ENCODE results near the gene THYN1. TPM values are rescaled to one million over a fixed set of nuclear protein-coding genes. Genes with fewer than 3 reads are reported as not detected.

Gene THYN1
- total RNA-seq, 1 experiment from 2014 or later: 26.0 TPM

GRCh38 chr11:134267461-134267860 is 14.3 kb upstream of the THYN1 start:
- Mint-ChIP-seq H3K27ac (ENCODE audit: unreplicated experiment) (no peak overlapping the region), H3K27me3 (ENCODE audit: unreplicated experiment) (peaks cover 28% of the 10 kb centered on the region), H3K4me3 (ENCODE audit: low read depth, unreplicated experiment) (no peak overlapping the region), H3K9me3 (ENCODE audit: low read depth, unreplicated experiment) (no peaks in the 10 kb centered on the region), H3K4me1 (ENCODE audit: low read depth, unreplicated experiment) (peaks cover 35% of the 10 kb centered on the region), H3K36me3 (ENCODE audit: insufficient read depth, unreplicated experiment) (no peaks in the 10 kb centered on the region)
- TF ChIP-seq CTCF (IDR thresholded peaks at IDR 0.05; ENCODE audit: unreplicated experiment): no peak
- no TSS peak for BruUV-seq (replicated peaks)
- intact Hi-C loops (cut with micrococcal nuclease; ENCODE audit: unreplicated experiment): loop anchor here (10.0 kb wide), 1 partner anchor 307 kb away; no protein-coding TSS in a partner anchor
- DNase-seq: no peak
- CTCF ChIA-PET: no interaction called here

GRCh38 chr11:134266841-134267251 is 13.7 kb upstream of the THYN1 start:
- BruUV-seq (replicated peaks): no TSS peak
- H3K27ac Mint-ChIP-seq (ENCODE audit: unreplicated experiment): no peak overlapping the region
- H3K4me3 Mint-ChIP-seq (ENCODE audit: low read depth, unreplicated experiment): no peak overlapping the region

DNA sequence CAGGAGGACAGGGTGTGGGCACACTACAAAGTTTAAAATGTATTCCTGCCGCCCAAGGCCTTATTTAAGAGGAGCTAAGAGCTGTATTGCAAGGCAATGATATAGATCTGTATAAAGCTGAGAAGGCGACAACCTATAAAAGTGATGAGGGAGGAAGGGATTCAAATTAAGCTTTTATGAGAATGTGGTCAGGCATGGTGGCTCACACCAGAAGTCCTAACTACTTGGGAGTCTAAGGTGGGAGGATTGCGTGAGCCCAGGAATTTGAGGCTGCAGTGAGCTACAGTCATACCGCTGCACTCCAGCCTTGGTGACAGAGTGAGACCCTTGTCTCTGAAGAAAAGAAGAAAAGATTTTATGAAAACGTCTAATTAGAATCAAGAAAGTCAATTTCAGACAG is 13.3 kb upstream of the THYN1 start:
- DNase-seq: no peak
- intact Hi-C loops (cut with micrococcal nuclease; ENCODE audit: unreplicated experiment): loop anchor here (10.0 kb wide), 1 partner anchor 308 kb away; no protein-coding TSS in a partner anchor
- no TSS peak for BruUV-seq (replicated peaks)
- no peaks in the 10 kb centered on the region for H3K36me3 Mint-ChIP-seq (ENCODE audit: insufficient read depth, unreplicated experiment)
- CTCF ChIA-PET: no interaction called here
- peaks cover 35% of the 10 kb centered on the region for H3K4me1 Mint-ChIP-seq (ENCODE audit: low read depth, unreplicated experiment)
- peaks cover 18% of the 10 kb centered on the region for H3K27me3 Mint-ChIP-seq (ENCODE audit: unreplicated experiment)
- no peaks in the 10 kb centered on the region for H3K9me3 Mint-ChIP-seq (ENCODE audit: low read depth, unreplicated experiment)
- TF ChIP-seq CTCF (IDR thresholded peaks at IDR 0.05; ENCODE audit: unreplicated experiment): no peak
- H3K27ac Mint-ChIP-seq (ENCODE audit: unreplicated experiment): no peak overlapping the region
- H3K4me3 Mint-ChIP-seq (ENCODE audit: low read depth, unreplicated experiment): no peak overlapping the region

More at GRCh38 chr11:134266841-134267251, 13.7 kb upstream of the THYN1 start:
- peaks cover 22% of the 10 kb centered on the region for H3K27me3 Mint-ChIP-seq (ENCODE audit: unreplicated experiment)
- CTCF ChIA-PET: no interaction called here
- no peaks in the 10 kb centered on the region for H3K9me3 Mint-ChIP-seq (ENCODE audit: low read depth, unreplicated experiment)
- intact Hi-C loops (cut with micrococcal nuclease; ENCODE audit: unreplicated experiment): loop anchor here (10.0 kb wide), 1 partner anchor 308 kb away; no protein-coding TSS in a partner anchor
- DNase-seq: no peak
- TF ChIP-seq CTCF (IDR thresholded peaks at IDR 0.05; ENCODE audit: unreplicated experiment): no peak
- H3K36me3 Mint-ChIP-seq (ENCODE audit: insufficient read depth, unreplicated experiment): no peaks in the 10 kb centered on the region
- H3K4me1 Mint-ChIP-seq (ENCODE audit: low read depth, unreplicated experiment): peaks cover 35% of the 10 kb centered on the region

GRCh38 chr11:134264966-134265764 is 12.0 kb upstream of the THYN1 start:
- no TSS peak for BruUV-seq (replicated peaks)
- Mint-ChIP-seq H3K9me3 (ENCODE audit: low read depth, unreplicated experiment) (no peaks in the 10 kb centered on the region), H3K4me1 (ENCODE audit: low read depth, unreplicated experiment) (peaks cover 29% of the 10 kb centered on the region), H3K27ac (ENCODE audit: unreplicated experiment) (no peak overlapping the region), H3K36me3 (ENCODE audit: insufficient read depth, unreplicated experiment) (no peaks in the 10 kb centered on the region), H3K27me3 (ENCODE audit: unreplicated experiment) (peaks cover 5% of the 10 kb centered on the region), H3K4me3 (ENCODE audit: low read depth, unreplicated experiment) (no peak overlapping the region)
- CTCF ChIA-PET: no interaction called here
- DNase-seq: no peak
- no peak for TF ChIP-seq CTCF (IDR thresholded peaks at IDR 0.05; ENCODE audit: unreplicated experiment)
- intact Hi-C loops (cut with micrococcal nuclease; ENCODE audit: unreplicated experiment): loop anchor here (10.0 kb wide), 1 partner anchor 310 kb away; no protein-coding TSS in a partner anchor
